HepG2 (cell line): ENCODE measurements around the gene TRIM25.

ENCODE experiments used
- FOXM1 ChIP-seq: sonication (generic); formaldehyde crosslinking; IDR thresholded peaks from 2 replicates; pipeline ENCODE4 v1.5.0; 2020; ENCODE audit warnings: missing genetic modification reagents
- TBL1XR1 ChIP-seq: fragments of 150-350 bp; IDR thresholded peaks from 2 replicates; pipeline ENCODE4 v1.6.1; 2014; ENCODE audit warnings: borderline replicate concordance, low read length; ENCODE audit not compliant: partially characterized antibody
- ZNF598 ChIP-seq: sonication (generic); formaldehyde crosslinking; IDR thresholded peaks from 2 replicates; pipeline ENCODE4 v1.5.1; 2020; ENCODE audit warnings: mild to moderate bottlenecking, missing genetic modification reagents, borderline replicate concordance
- TF ChIP-seq, protein P1 (sequence below): sonication (generic); formaldehyde crosslinking; IDR thresholded peaks from 2 replicates; pipeline ENCODE4 v1.5.0; 2020; ENCODE audit warnings: mild to moderate bottlenecking, missing genetic modification reagents, moderate library complexity

DNA sequence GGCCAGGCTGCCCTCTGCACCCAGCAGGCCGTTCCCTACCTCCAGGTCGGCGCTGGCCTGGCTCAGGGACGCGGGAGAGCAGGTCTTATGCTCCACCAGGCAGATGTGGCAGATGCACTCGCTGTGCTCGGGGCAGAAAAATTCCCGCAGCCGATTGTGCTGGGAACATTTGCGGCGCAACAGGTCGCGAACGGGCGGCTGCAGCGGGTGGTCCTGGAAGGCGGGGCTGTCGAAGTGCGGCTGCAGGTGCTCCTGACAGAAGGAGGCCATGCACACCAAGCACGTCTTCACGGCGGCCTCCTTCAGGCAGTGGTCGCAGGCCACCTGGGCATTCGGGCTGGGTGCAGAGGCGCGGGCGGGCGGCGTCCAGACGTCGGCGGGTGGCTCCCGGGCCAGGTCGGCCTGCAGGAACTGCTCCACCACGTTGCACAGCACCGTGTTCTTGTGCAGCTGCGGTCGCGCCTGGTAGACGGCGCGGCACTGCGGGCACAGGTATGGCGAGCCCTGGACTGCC, 439 bp downstream of the TRIM25 start:
- TF ChIP-seq FOXM1 (CRISPR knock-in tag) (no peak), ZNF598 (CRISPR knock-in tag) (no peak), TBL1XR1 (no peak)
- TF ChIP-seq, protein P1, sequence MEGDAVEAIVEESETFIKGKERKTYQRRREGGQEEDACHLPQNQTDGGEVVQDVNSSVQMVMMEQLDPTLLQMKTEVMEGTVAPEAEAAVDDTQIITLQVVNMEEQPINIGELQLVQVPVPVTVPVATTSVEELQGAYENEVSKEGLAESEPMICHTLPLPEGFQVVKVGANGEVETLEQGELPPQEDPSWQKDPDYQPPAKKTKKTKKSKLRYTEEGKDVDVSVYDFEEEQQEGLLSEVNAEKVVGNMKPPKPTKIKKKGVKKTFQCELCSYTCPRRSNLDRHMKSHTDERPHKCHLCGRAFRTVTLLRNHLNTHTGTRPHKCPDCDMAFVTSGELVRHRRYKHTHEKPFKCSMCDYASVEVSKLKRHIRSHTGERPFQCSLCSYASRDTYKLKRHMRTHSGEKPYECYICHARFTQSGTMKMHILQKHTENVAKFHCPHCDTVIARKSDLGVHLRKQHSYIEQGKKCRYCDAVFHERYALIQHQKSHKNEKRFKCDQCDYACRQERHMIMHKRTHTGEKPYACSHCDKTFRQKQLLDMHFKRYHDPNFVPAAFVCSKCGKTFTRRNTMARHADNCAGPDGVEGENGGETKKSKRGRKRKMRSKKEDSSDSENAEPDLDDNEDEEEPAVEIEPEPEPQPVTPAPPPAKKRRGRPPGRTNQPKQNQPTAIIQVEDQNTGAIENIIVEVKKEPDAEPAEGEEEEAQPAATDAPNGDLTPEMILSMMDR (CRISPR knock-in tag) = peak; percentile 35
